ENCODE measurements around the gene MAEL.

The MAEL gene

DNA sequence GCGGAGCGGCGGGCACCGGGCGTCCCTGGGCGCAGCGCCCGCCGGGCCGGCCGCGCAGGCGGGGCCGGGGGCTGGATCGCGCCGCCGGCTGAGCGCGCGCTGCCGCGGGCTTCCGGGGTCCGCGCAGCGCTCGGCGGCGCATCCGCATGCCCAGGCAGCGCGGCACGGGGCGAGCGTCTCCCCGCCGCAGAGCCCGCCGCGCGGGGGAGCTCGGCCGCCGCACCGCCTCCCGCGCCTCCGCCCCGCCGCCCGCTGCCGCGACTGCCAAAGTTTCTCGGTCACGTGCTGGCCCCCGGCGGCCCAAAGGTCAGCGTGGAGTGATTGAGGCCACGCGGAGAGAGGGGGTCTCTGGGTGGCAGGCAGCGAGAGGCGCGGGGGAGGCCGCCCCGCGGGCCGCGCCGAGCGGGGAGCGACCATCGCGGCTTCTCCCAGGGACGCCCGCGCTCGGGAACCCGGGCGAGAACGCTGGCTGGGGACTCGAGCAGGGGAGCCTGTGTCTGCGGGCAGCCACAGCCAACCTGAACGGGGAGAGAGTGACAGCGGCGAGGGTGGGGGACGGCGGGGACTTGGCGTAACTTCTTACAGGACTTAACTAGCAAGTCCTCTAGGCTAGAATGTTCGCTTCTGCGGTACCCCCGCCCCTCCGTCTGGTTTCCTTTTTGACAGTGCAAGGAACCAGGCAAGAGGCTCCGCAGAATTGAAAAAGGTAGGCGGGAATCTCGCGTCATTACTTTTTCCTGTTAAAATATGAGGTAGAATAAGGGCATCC, 13.5 kb upstream of the MAEL start, which contains the start of gene ILDR2 (continued):
- TF ChIP-seq, protein P1, sequence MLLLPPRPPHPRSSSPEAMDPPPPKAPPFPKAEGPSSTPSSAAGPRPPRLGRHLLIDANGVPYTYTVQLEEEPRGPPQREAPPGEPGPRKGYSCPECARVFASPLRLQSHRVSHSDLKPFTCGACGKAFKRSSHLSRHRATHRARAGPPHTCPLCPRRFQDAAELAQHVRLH (tag by site-specific recombination; IDR thresholded peaks at IDR 0.05), result no peak
- TF ChIP-seq KLF7 (tag by site-specific recombination; IDR thresholded peaks at IDR 0.05; ENCODE audit: borderline replicate concordance) (no peak), ZNF138 (tag by site-specific recombination; IDR thresholded peaks at IDR 0.05; ENCODE audit: borderline replicate concordance) (no peak), ZBTB48 (tag by site-specific recombination; IDR thresholded peaks at IDR 0.05) (peak; percentile 65), ZNF157 (tag by site-specific recombination; IDR thresholded peaks at IDR 0.05) (no peak), ZNF76 (tag by site-specific recombination; IDR thresholded peaks at IDR 0.05; ENCODE audit: borderline replicate concordance, low read depth) (peak; percentile 85), WT1 (tag by site-specific recombination; IDR thresholded peaks at IDR 0.05) (no peak), SALL2 (tag by site-specific recombination; IDR thresholded peaks at IDR 0.05; ENCODE audit: borderline replicate concordance) (no peak), ZNF843 (tag by site-specific recombination; IDR thresholded peaks at IDR 0.05) (no peak), ZNF423 (tag by site-specific recombination; IDR thresholded peaks at IDR 0.05) (no peak), ZNF558 (tag by site-specific recombination; IDR thresholded peaks at IDR 0.05) (no peak), FEZF1 (tag by site-specific recombination; IDR thresholded peaks at IDR 0.05) (no peak), ZXDB (tag by site-specific recombination; IDR thresholded peaks at IDR 0.05) (0 out of 2 replicates have a peak, but pooled peaks have one; percentile 23), ZNF514 (tag by site-specific recombination; IDR thresholded peaks at IDR 0.05) (no peak), ZNF792 (tag by site-specific recombination; IDR thresholded peaks at IDR 0.05) (no peak), ZNF600 (tag by site-specific recombination; IDR thresholded peaks at IDR 0.05) (peak; percentile 39; the same call in 1 of the 2 replicates)
- TF ChIP-seq, protein P2, sequence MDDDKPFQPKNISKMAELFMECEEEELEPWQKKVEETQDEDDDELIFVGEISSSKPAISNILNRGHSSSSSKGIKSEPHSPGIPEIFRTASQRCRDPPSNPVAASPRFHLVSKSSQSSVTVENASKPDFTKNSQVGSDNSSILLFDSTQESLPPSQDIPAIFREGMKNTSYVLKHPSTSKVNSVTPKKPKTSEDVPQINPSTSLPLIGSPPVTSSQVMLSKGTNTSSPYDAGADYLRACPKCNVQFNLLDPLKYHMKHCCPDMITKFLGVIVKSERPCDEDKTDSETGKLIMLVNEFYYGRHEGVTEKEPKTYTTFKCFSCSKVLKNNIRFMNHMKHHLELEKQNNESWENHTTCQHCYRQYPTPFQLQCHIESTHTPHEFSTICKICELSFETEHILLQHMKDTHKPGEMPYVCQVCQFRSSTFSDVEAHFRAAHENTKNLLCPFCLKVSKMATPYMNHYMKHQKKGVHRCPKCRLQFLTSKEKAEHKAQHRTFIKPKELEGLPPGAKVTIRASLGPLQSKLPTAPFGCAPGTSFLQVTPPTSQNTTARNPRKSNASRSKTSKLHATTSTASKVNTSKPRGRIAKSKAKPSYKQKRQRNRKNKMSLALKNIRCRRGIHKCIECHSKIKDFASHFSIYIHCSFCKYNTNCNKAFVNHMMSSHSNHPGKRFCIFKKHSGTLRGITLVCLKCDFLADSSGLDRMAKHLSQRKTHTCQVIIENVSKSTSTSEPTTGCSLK (tag by site-specific recombination; IDR thresholded peaks at IDR 0.05), result no peak
- TF ChIP-seq, protein P3, sequence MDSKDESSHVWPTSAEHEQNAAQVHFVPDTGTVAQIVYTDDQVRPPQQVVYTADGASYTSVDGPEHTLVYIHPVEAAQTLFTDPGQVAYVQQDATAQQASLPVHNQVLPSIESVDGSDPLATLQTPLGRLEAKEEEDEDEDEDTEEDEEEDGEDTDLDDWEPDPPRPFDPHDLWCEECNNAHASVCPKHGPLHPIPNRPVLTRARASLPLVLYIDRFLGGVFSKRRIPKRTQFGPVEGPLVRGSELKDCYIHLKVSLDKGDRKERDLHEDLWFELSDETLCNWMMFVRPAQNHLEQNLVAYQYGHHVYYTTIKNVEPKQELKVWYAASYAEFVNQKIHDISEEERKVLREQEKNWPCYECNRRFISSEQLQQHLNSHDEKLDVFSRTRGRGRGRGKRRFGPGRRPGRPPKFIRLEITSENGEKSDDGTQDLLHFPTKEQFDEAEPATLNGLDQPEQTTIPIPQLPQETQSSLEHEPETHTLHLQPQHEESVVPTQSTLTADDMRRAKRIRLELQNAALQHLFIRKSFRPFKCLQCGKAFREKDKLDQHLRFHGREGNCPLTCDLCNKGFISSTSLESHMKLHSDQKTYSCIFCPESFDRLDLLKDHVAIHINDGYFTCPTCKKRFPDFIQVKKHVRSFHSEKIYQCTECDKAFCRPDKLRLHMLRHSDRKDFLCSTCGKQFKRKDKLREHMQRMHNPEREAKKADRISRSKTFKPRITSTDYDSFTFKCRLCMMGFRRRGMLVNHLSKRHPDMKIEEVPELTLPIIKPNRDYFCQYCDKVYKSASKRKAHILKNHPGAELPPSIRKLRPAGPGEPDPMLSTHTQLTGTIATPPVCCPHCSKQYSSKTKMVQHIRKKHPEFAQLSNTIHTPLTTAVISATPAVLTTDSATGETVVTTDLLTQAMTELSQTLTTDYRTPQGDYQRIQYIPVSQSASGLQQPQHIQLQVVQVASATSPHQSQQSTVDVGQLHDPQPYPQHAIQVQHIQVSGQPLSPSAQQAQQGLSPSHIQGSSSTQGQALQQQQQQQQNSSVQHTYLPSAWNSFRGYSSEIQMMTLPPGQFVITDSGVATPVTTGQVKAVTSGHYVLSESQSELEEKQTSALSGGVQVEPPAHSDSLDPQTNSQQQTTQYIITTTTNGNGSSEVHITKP (tag by site-specific recombination; IDR thresholded peaks at IDR 0.05), result peak; percentile 85
- TF ChIP-seq, protein P4, sequence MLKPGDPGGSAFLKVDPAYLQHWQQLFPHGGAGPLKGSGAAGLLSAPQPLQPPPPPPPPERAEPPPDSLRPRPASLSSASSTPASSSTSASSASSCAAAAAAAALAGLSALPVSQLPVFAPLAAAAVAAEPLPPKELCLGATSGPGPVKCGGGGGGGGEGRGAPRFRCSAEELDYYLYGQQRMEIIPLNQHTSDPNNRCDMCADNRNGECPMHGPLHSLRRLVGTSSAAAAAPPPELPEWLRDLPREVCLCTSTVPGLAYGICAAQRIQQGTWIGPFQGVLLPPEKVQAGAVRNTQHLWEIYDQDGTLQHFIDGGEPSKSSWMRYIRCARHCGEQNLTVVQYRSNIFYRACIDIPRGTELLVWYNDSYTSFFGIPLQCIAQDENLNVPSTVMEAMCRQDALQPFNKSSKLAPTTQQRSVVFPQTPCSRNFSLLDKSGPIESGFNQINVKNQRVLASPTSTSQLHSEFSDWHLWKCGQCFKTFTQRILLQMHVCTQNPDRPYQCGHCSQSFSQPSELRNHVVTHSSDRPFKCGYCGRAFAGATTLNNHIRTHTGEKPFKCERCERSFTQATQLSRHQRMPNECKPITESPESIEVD (tag by site-specific recombination; IDR thresholded peaks at IDR 0.05), result no peak
- TF ChIP-seq, protein P5, sequence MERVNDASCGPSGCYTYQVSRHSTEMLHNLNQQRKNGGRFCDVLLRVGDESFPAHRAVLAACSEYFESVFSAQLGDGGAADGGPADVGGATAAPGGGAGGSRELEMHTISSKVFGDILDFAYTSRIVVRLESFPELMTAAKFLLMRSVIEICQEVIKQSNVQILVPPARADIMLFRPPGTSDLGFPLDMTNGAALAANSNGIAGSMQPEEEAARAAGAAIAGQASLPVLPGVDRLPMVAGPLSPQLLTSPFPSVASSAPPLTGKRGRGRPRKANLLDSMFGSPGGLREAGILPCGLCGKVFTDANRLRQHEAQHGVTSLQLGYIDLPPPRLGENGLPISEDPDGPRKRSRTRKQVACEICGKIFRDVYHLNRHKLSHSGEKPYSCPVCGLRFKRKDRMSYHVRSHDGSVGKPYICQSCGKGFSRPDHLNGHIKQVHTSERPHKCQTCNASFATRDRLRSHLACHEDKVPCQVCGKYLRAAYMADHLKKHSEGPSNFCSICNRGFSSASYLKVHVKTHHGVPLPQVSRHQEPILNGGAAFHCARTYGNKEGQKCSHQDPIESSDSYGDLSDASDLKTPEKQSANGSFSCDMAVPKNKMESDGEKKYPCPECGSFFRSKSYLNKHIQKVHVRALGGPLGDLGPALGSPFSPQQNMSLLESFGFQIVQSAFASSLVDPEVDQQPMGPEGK (tag by site-specific recombination; IDR thresholded peaks at IDR 0.05), result peak; percentile 46
- TF ChIP-seq, protein P6, sequence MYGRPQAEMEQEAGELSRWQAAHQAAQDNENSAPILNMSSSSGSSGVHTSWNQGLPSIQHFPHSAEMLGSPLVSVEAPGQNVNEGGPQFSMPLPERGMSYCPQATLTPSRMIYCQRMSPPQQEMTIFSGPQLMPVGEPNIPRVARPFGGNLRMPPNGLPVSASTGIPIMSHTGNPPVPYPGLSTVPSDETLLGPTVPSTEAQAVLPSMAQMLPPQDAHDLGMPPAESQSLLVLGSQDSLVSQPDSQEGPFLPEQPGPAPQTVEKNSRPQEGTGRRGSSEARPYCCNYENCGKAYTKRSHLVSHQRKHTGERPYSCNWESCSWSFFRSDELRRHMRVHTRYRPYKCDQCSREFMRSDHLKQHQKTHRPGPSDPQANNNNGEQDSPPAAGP (tag by site-specific recombination; IDR thresholded peaks at IDR 0.05), result no peak
- TF ChIP-seq, protein P7, sequence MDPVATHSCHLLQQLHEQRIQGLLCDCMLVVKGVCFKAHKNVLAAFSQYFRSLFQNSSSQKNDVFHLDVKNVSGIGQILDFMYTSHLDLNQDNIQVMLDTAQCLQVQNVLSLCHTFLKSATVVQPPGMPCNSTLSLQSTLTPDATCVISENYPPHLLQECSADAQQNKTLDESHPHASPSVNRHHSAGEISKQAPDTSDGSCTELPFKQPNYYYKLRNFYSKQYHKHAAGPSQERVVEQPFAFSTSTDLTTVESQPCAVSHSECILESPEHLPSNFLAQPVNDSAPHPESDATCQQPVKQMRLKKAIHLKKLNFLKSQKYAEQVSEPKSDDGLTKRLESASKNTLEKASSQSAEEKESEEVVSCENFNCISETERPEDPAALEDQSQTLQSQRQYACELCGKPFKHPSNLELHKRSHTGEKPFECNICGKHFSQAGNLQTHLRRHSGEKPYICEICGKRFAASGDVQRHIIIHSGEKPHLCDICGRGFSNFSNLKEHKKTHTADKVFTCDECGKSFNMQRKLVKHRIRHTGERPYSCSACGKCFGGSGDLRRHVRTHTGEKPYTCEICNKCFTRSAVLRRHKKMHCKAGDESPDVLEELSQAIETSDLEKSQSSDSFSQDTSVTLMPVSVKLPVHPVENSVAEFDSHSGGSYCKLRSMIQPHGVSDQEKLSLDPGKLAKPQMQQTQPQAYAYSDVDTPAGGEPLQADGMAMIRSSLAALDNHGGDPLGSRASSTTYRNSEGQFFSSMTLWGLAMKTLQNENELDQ (tag by site-specific recombination; IDR thresholded peaks at IDR 0.05; ENCODE audit: low read depth), result no peak
- TF ChIP-seq, protein P8, sequence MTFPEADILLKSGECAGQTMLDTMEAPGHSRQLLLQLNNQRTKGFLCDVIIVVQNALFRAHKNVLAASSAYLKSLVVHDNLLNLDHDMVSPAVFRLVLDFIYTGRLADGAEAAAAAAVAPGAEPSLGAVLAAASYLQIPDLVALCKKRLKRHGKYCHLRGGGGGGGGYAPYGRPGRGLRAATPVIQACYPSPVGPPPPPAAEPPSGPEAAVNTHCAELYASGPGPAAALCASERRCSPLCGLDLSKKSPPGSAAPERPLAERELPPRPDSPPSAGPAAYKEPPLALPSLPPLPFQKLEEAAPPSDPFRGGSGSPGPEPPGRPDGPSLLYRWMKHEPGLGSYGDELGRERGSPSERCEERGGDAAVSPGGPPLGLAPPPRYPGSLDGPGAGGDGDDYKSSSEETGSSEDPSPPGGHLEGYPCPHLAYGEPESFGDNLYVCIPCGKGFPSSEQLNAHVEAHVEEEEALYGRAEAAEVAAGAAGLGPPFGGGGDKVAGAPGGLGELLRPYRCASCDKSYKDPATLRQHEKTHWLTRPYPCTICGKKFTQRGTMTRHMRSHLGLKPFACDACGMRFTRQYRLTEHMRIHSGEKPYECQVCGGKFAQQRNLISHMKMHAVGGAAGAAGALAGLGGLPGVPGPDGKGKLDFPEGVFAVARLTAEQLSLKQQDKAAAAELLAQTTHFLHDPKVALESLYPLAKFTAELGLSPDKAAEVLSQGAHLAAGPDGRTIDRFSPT (tag by site-specific recombination; IDR thresholded peaks at IDR 0.05), result no peak

Data from HEK293 (cell line).